Fibroblast of lung (primary cell): Measurements from ENCODE around the gene PDE6G.

Experiments used
- EZH2 ChIP-seq: IDR thresholded peaks from 2 replicates; pipeline ENCODE4 v1.5.1; 2012; ENCODE audit warnings: low read length, control low read depth, mild to moderate bottlenecking; ENCODE audit errors: missing control alignments
- TF ChIP-seq, protein P1 (sequence below), 2 donors: IDR thresholded peaks in 1 of 2; conservative IDR thresholded peaks in 1 of 2; 1 replicate in 1 of 2; 2 replicates in 1 of 2; pipeline ENCODE4 v1.5.1; 2011 to 2012; ENCODE audit warnings: low read length in 2 of 2, control low read depth in 1 of 2, inconsistent platforms in 1 of 2, low read depth in 1 of 2, mild to moderate bottlenecking in 1 of 2

DNA sequence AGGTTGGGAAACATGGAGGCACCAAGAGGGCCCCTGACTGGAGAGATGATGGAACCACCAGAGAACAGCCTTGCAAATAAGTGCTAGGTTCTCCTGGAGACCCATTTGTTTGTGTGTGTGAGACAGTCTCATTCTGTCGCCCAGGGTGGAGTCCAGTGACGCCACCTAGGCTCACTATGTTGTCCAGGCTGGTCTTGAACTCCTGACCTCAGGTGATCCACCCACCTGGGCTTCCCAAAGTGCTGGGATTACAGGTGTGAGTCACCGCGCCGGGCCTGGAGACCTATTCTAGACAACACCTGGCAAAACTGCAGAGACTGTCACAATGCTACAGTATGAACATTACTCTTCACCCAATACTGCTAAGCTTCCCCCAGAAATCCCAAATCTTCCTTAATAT is 20.9 kb downstream of the PDE6G start:
- TF ChIP-seq, protein P1, sequence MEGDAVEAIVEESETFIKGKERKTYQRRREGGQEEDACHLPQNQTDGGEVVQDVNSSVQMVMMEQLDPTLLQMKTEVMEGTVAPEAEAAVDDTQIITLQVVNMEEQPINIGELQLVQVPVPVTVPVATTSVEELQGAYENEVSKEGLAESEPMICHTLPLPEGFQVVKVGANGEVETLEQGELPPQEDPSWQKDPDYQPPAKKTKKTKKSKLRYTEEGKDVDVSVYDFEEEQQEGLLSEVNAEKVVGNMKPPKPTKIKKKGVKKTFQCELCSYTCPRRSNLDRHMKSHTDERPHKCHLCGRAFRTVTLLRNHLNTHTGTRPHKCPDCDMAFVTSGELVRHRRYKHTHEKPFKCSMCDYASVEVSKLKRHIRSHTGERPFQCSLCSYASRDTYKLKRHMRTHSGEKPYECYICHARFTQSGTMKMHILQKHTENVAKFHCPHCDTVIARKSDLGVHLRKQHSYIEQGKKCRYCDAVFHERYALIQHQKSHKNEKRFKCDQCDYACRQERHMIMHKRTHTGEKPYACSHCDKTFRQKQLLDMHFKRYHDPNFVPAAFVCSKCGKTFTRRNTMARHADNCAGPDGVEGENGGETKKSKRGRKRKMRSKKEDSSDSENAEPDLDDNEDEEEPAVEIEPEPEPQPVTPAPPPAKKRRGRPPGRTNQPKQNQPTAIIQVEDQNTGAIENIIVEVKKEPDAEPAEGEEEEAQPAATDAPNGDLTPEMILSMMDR (conservative IDR thresholded peaks at IDR 0.05 in 1 of 2, IDR thresholded peaks at IDR 0.05 in 1 of 2; ENCODE audit: low read depth in 1 of 2, low read length in 2 of 2), result no peak
- TF ChIP-seq EZH2, result no peak
